Psoas muscle (tissue), 8 donors: Measurements from ENCODE around the gene SNRPD3. TPM values are rescaled to one million over a fixed set of nuclear protein-coding genes. Genes with fewer than 3 reads are reported as not detected.

Source experiments
- ATAC-seq, 4 donors: fragments of 200-7000 bp; cut with Tn5 transposase; one replicate each; pipeline ENCODE4 v1.9.1; 2020; ENCODE audit warnings: moderate library complexity in 3 of 4, mild to moderate bottlenecking in 2 of 4
- DNase-seq, 2 donors: peaks; one replicate each; pipeline ENCODE4 v3.0.0-alpha.2; 2020
- H3K27ac ChIP-seq: fragments of 200-600 bp; one replicate; pipeline ENCODE4 v1.8.0; 2022
- H3K27me3 ChIP-seq, 3 donors: fragments of 200-600 bp in 1 of 3; one replicate each; pipeline versions ENCODE4 v1.6.1 to v1.8.0; 2013 to 2022; ENCODE audit warnings: low read length in 2 of 3, mild to moderate bottlenecking in 2 of 3, moderate library complexity in 1 of 3; ENCODE audit not compliant: insufficient read depth in 3 of 3
- H3K36me3 ChIP-seq, 2 donors: fragments of 200-600 bp in 1 of 2; one replicate each; pipeline versions ENCODE4 v1.6.1 to v1.8.0; 2013 to 2022; ENCODE audit warnings: low read depth in 1 of 2, mild to moderate bottlenecking in 1 of 2, moderate library complexity in 1 of 2; ENCODE audit not compliant: insufficient read depth in 1 of 2
- H3K4me1 ChIP-seq: fragments of 200-600 bp; one replicate; pipeline ENCODE4 v1.8.0; 2022
- H3K4me3 ChIP-seq: fragments of 200-600 bp; one replicate; pipeline ENCODE4 v1.8.0; 2022; ENCODE audit warnings: mild to moderate bottlenecking
- H3K9me3 ChIP-seq: fragments of 200-600 bp; one replicate; pipeline ENCODE4 v1.8.0; 2022
- WGBS, 3 donors: extraction: QIAGEN DNeasy Blood & Tissue Kit; methylation state at CpG; one replicate each; pipeline versions ENCODE4 v1.1.6 to v1.1.7; 2013; 5-methylcytosine and 5-hydroxymethylcytosine counted together
- intact Hi-C, 2 donors: fragments of 100-400 bp; cut with DNase I; formaldehyde crosslinking; loops; one replicate each; pipeline versions ENCODE4 v1.11.0 to v1.14.2; 2022
- polyA plus RNA-seq, 3 donors: library from polyadenylated mRNA; stranded (reverse); fragments of 200-250 nt; gene quantifications; one replicate each; pipeline ENCODE4 v1.2.3, GENCODE V29; 2013
- total RNA-seq, 4 donors: library from RNA; stranded (reverse); fragmentation: NEBNext Ultra II Directional in 2 of 4; extraction: Animal tissue kit (Norgen Biotek cat#: 25700) in 2 of 4; gene quantifications; one replicate each; pipeline versions ENCODE4 v1.2.1 to v1.2.4, GENCODE V29; 2021 to 2023
- TF ChIP-seq, protein P1 (sequence below): fragments of 200-600 bp; IDR thresholded peaks from one replicate; pipeline ENCODE4 v1.8.0; 2022; ENCODE audit warnings: antibody characterized with exemption
- donor health status: healthy with polysubstance abuse.
- donor health status: DM: no; HTN: no; CAD: no; lungs with moderate emphysema.
- donor health status: Bipolar disorder and iron deficiency.
- donor health status: healthy.
- donor health status: DM: yes; HTN: yes; CAD: no.
- donor health status: DM: no; HTN: no; CAD: no.
- donor health status: DM: no; HTN: no; CAD: no.
- donor health status: DM: yes; HTN: yes; CAD: no.

The SNRPD3 gene
- total and polyA plus RNA-seq, 7 donors: 68.8 to 129 (median 82.7) TPM

DNA sequence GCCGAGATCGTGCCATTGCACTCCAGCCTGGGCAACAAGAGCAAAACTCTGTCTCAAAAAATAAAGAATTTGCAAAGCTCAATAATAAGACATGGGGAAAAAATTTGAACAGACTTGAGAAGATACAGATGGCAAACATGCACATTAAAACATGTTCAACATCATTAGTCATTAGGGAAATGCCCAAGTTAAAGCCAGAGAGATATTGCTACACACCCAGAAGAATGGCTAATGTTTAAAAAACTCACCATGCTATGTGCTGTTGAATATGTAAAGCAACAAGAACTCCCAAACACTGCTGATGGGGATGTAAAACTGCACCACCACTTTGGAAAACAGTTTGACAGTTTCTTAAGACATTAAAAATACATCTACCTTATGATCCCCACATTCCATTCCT lies 24.5 kb downstream of the SNRPD3 start:
- H3K9me3 ChIP-seq: no peaks in the 10 kb centered on the region
- H3K4me3 ChIP-seq: no peak overlapping the region
- 72 to 94% (median 92%) methylated on average over 2 of the region's 2 CpGs for WGBS, 3 donors
- no peak for DNase-seq
- no peaks in the 10 kb centered on the region for H3K4me1 ChIP-seq
- H3K27me3 ChIP-seq: no peaks in the 10 kb centered on the region
- intact Hi-C loops: no loop called here
- H3K36me3 ChIP-seq: peaks cover 0 to 8% of the 10 kb centered on the region in 2 donors
- H3K27ac ChIP-seq: no peak overlapping the region
- no peak for ATAC-seq
- TF ChIP-seq, protein P1, sequence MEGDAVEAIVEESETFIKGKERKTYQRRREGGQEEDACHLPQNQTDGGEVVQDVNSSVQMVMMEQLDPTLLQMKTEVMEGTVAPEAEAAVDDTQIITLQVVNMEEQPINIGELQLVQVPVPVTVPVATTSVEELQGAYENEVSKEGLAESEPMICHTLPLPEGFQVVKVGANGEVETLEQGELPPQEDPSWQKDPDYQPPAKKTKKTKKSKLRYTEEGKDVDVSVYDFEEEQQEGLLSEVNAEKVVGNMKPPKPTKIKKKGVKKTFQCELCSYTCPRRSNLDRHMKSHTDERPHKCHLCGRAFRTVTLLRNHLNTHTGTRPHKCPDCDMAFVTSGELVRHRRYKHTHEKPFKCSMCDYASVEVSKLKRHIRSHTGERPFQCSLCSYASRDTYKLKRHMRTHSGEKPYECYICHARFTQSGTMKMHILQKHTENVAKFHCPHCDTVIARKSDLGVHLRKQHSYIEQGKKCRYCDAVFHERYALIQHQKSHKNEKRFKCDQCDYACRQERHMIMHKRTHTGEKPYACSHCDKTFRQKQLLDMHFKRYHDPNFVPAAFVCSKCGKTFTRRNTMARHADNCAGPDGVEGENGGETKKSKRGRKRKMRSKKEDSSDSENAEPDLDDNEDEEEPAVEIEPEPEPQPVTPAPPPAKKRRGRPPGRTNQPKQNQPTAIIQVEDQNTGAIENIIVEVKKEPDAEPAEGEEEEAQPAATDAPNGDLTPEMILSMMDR: no peak

DNA sequence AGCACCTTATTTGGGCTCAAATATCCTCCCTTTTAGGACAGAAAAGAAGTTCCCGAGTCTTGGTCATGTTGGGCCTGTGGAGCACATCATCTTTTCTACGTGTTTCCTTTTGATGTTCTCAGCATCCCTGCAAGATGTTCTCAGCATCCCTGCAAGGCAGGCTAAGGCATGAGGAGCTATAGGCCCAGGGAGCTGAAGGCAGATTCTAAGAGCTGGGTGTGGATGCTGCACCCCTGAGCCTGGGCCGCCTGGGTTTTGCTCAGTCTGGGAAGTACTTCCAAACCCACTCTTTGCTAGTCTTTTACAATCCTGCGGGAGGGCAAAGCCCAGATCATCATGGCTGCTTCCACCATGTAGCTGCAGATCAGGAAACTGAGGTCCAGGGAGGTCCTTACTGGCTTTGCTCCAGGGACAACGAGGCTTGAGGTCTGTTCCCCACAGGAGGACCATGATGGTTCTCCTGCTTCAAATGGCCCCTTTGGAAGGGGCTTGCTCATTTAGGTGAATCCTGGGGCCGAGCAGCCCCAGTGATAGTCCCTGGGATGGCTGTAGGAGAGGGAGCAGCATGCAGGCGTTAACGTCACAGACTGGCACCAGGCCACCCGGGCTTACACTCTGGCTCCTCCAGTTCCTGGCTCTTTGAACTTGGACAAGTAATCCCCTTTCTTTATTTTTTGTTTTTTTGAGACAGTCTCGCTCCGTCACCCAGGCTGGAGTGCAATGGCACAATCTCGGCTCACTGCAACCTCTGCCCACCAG lies 26.4 kb downstream of the SNRPD3 start:
- no peaks in the 10 kb centered on the region for H3K9me3 ChIP-seq
- no peaks in the 10 kb centered on the region for H3K27me3 ChIP-seq
- peaks cover 0 to 19% of the 10 kb centered on the region in 2 donors for H3K36me3 ChIP-seq
- no peak for DNase-seq
- no peak overlapping the region for H3K4me3 ChIP-seq
- TF ChIP-seq, protein P1: no peak
- H3K27ac ChIP-seq: no peak overlapping the region
- intact Hi-C loops: no loop called here
- peak in 2 of 4 donors; percentile 37 to 39 for ATAC-seq
- 51 to 74% (median 61%) methylated on average over 12 of the region's 12 CpGs for WGBS, 3 donors
- no peaks in the 10 kb centered on the region for H3K4me1 ChIP-seq

DNA sequence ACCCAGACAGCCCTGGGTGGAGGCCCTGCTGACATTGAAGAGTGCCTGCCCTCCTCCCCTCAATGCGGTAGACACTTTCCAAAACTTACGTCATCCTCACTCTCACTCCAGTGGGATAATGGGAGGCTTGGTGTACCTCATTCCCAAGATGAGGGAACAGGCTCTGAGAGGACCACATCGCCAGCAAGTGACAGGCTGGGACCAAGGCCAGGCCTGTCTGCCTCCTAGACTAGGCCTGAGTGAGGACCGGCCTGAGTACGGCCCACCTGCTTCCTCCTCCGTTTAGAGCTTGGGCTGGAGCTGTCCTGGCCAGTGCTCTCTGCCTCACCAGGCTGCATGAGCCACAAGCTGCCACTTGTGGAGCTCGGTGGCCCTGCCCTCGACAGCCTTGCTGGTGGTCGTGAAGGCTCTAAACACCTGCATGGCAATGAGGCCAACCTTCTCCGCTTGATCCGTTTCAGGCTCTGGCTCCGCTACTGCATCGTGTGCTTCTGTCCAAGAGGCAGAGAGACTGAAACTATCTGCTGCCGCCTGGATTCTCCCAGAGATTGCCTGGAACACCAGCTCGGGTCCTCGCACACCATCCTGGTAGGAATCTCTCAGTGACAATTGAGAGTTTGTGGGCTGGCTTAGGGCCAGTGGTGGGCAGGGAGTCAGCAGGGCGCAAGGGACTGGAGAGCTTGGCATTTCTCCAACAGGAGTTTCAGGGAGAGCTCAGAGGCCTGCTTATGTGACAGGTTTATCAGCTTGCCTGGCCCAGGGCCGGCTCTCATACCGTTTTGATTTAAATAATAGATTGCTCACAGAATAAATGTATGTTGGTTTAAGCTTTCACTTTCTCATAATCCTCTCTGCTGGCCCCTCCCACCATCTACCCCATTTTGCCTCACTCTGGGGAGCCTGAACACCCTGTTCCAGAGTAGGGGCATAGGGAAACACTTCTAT lies 27.7 kb downstream of the SNRPD3 start:
- intact Hi-C loops: no loop called here
- DNase-seq: no peak
- H3K4me1 ChIP-seq: no peaks in the 10 kb centered on the region
- no peak overlapping the region for H3K27ac ChIP-seq
- H3K4me3 ChIP-seq: no peak overlapping the region
- no peaks in the 10 kb centered on the region for H3K9me3 ChIP-seq
- H3K36me3 ChIP-seq: peaks cover 0 to 32% of the 10 kb centered on the region in 2 donors
- 44 to 57% (median 46%) methylated on average over 19 of the region's 19 CpGs for WGBS, 3 donors
- TF ChIP-seq, protein P1: no peak
- ATAC-seq: peak in 3 of 4 donors; percentile 14 to 23 (median 18)
- H3K27me3 ChIP-seq: no peaks in the 10 kb centered on the region

DNA sequence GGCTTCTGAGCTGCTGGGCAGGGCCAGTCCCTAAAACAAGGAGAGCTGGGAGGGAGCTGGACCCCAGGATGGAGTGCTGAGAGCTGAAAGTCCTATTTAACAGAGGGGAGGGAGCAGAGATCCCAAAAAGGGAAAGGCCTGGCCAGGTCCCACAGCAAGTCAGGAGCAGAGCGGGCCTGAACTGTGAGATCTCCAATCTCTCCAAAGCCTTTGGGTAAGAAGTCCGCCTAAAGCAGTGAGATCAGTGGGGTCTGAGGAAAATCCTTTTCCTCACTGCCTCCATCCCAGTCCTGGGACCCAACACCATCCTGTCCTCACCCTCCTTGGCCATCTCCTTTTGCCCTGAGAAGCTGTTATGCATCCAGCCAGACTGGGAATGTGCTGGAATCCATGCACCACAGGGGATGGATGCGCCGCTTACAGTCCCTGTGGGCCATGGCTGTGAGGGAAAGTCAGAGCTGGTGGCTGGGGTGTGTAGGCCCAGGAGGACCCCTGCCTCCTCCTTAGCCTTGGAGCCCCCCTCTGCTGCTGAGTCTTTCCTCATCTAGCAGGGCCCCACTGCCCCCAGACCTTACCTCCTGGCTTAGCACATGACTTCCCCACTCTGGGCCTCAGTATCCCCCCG lies 28.5 kb downstream of the SNRPD3 start:
- no peak for ATAC-seq
- TF ChIP-seq, protein P1: no peak

More for the DNA sequence above, 28.5 kb downstream of the SNRPD3 start:
- Histone ChIP-seq H3K4me3 (no peak overlapping the region), H3K27me3 (no peaks in the 10 kb centered on the region), H3K9me3 (no peaks in the 10 kb centered on the region), H3K27ac (no peak overlapping the region), H3K36me3 (peaks cover 0 to 39% of the 10 kb centered on the region in 2 donors), H3K4me1 (no peaks in the 10 kb centered on the region)
- DNase-seq: no peak
- intact Hi-C loops: no loop called here
- WGBS, 3 donors: 84 to 89% (median 85%) methylated on average over 5 of the region's 5 CpGs
